ENCODE results near the gene SNX6. TPM values are rescaled to one million over a fixed set of nuclear protein-coding genes. Genes with fewer than 3 reads are reported as not detected.
"Not testable (repeated sequence)": the region's sequence is repeated elsewhere in the genome, so short reads cannot be mapped to it uniquely, and the experiment has no call there.

The SNX6 gene
- total and polyA plus RNA-seq, 10 donors, result 23.0 to 201 (median 86.0) TPM

GRCh38 chr14:34655959-34656358 lies 26.0 kb upstream of the SNX6 start:
- DNase-seq, result no peak
- Histone ChIP-seq H3K36me3 (no peaks in the 10 kb centered on the region), H3K27ac (no peak overlapping the region), H3K4me1 (no peaks in the 10 kb centered on the region), H3K9me3 (peaks cover 0 to 7% (median 0%) of the 10 kb centered on the region in 8 donors), H3K4me3 (no peak overlapping the region), H3K27me3 (replicated peaks in 1 of 7) (no peaks in the 10 kb centered on the region)
- 78 to 90% (median 83%) methylated on average over 1 of the region's 1 CpG for WGBS, 5 donors
- no peak for TF ChIP-seq POLR2A (IDR thresholded peaks at IDR 0.05)
- TF ChIP-seq CTCF (IDR thresholded peaks at IDR 0.05 in 8 of 11, conservative IDR thresholded peaks at IDR 0.05 in 3 of 11), result no peak
- no peak for TF ChIP-seq POLR2AphosphoS5 (IDR thresholded peaks at IDR 0.05)
- intact Hi-C loops (cut with DNase I; ENCODE audit: low total_unique reads), result no loop called here

- DNase-seq; H3K4me3 ChIP-seq; H3K27ac ChIP-seq; H3K9me3 ChIP-seq; H3K27me3 ChIP-seq (replicated peaks in 1 of 7); H3K4me1 ChIP-seq; H3K36me3 ChIP-seq; intact Hi-C loops (cut with DNase I; ENCODE audit: low total_unique reads): not testable (repeated sequence)
- WGBS, 5 donors, result 93 to 100% (median 96%) methylated on average over 2 of the region's 2 CpGs
Measured at GRCh38 chr14:34653073-34653472, 23.1 kb upstream of the SNX6 start.

GRCh38 chr14:34652348-34652747 lies 22.4 kb upstream of the SNX6 start:
- H3K27me3 ChIP-seq (replicated peaks in 1 of 7); H3K9me3 ChIP-seq; H3K27ac ChIP-seq; H3K4me1 ChIP-seq; H3K36me3 ChIP-seq; H3K4me3 ChIP-seq; DNase-seq; intact Hi-C loops (cut with DNase I; ENCODE audit: low total_unique reads): not testable (repeated sequence)
- WGBS, 5 donors, result 89 to 94% (median 91%) methylated on average over 1 of the region's 1 CpG

GRCh38 chr14:34650786-34651584 lies 21.0 kb upstream of the SNX6 start:
- Histone ChIP-seq H3K27ac (peak overlapping the region in 2 of 8 donors; percentile 14 to 42), H3K4me3 (no peak overlapping the region), H3K36me3 (no peaks in the 10 kb centered on the region), H3K27me3 (replicated peaks in 1 of 7) (no peaks in the 10 kb centered on the region), H3K4me1 (peaks cover 0 to 5% (median 0%) of the 10 kb centered on the region in 6 donors), H3K9me3 (no peaks in the 10 kb centered on the region)
- WGBS, 5 donors, result 75 to 86% (median 83%) methylated on average over 4 of the region's 4 CpGs
- DNase-seq, result no peak
- intact Hi-C loops (cut with DNase I; ENCODE audit: low total_unique reads), result no loop called here
- TF ChIP-seq POLR2AphosphoS5 (IDR thresholded peaks at IDR 0.05), result no peak

- peak overlapping the region in 2 of 8 donors; percentile 14 to 42 for H3K27ac ChIP-seq
Measured at GRCh38 chr14:34650006-34650405, 20.1 kb upstream of the SNX6 start.

GRCh38 chr14:34649344-34649743 lies 19.4 kb upstream of the SNX6 start:
- DNase-seq, result no peak
- peaks cover 0 to 5% (median 0%) of the 10 kb centered on the region in 6 donors for H3K4me1 ChIP-seq
- intact Hi-C loops (cut with DNase I; ENCODE audit: low total_unique reads), result no loop called here
- no peaks in the 10 kb centered on the region for H3K27me3 ChIP-seq (replicated peaks in 1 of 7)
- TF ChIP-seq POLR2AphosphoS5 (IDR thresholded peaks at IDR 0.05) (no peak), CTCF (IDR thresholded peaks at IDR 0.05 in 8 of 11, conservative IDR thresholded peaks at IDR 0.05 in 3 of 11) (no peak), POLR2A (IDR thresholded peaks at IDR 0.05) (no peak)
- H3K36me3 ChIP-seq, result no peaks in the 10 kb centered on the region
- H3K9me3 ChIP-seq, result no peaks in the 10 kb centered on the region
- H3K27ac ChIP-seq, result peak overlapping the region in 2 of 8 donors; percentile 11 to 40
- no peak overlapping the region for H3K4me3 ChIP-seq

More at GRCh38 chr14:34650006-34650405, 20.1 kb upstream of the SNX6 start:
- H3K9me3 ChIP-seq; DNase-seq; H3K4me1 ChIP-seq; H3K36me3 ChIP-seq; H3K4me3 ChIP-seq; H3K27me3 ChIP-seq (replicated peaks in 1 of 7); intact Hi-C loops (cut with DNase I; ENCODE audit: low total_unique reads): not testable (repeated sequence)
- WGBS, 5 donors, result 70 to 93% (median 84%) methylated on average over 2 of the region's 2 CpGs
